Anterior cingulate cortex (tissue), 58 donors: Measurements from ENCODE around the gene SLC2A4.

Experiments used
- DNase-seq, 58 donors: peaks; one replicate each; lab custom pipeline; 2025; lab: John Stamatoyannopoulos, UW

Gene SLC2A4

GRCh38 chr17:7295230-7296180, 14.0 kb downstream of the SLC2A4 start:
- DNase-seq = no peak

- peak in 54 of 58 donors; percentile 28 to 81 (median 57) for DNase-seq
These were observed 14.8 kb downstream of the SLC2A4 start for GRCh38 chr17:7296189-7296861.

- no peak for DNase-seq
These were observed 22.7 kb downstream of the SLC2A4 start for GRCh38 chr17:7304179-7304578.

DNA sequence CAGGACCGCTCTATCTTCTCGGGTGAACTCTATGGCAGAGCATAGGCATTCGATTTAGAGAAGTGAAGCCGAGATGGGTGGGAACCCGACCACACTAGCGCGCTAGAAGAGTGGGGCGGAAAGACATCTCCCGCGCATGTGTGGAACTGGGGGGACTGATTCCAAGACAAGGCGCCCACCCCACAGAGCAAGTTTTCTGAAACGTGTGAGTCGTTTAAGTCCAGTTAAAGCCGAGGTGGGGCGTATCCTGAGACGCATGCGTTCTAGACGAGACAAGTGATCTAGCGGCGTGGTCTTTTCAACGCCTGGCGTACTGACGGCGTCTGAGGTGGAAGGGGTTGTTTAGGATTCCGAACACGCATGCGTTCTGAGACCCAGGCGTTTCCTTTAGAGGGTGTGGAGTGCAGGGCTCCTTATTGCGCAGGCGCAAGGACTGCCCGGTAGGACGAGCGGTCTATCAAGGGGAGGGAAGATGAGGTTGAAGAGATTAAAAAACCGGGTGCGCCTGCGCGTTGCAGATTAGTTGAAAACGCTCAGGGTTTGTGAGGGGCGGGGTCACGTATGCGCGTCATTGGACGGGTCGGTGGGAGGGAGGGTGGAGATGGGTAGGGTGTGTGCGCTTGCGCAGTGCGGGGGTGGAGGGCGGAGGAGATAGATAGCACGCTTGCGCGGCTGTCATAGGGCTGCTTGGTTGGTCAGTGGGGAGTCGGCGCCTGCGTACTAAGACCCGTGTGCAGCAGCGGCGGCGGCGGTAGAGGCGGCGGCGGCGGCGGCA, 25.6 kb downstream of the SLC2A4 start, which contains the start of gene EIF5A:
Gene EIF5A (plus strand): TSS at position 718 of the 775 bp plus-strand sequence. CDS start 2,008 bp downstream, outside the sequence.
- peak; percentile 93 to 100 (median 99) for DNase-seq

DNA sequence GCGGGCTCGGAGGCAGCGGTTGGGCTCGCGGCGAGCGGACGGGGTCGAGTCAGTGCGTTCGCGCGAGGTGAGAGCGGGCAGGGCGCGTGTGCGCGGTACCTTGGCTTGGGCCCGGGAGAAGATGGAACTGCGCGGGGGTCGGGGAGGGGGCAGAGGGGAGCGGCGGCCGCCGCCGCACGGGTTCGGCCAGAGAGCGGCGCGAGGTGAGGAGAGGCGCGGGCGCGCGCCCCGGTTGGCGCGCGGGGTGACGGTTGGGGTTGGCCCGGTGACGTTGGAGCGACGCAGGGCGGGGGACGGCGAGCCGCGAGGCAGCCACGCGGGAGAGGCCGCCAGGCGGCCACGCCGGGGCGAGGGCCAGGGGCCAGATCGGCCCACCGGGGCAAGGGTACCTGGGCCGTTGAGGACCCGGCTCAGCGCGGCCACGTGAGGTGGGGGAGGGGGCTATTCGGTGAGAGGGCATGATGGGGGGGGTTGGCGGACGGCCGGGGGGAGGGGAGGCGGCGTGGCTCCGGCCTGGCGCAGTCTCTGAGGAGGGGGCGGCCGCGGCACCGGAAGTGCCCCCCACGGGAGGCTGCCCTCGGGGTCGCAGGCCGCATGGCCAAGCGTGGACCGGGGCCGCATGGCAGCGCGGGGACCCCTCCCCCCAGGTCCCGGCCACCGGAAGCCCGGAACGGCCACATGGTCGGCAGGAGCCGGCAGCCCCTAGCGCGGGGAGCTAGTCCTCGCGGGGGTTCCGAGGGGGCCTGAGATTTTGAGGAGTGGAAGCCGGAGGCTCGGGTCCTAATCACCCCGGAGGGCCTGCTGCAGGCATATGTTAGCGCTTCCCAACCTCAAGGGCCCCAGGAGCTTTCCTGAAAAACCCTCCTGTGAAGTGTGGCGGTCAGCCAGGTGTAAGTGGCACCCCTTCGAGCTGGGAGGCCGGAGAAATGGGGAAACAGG, 26.4 kb downstream of the SLC2A4 start:
- peak in 22 of 58 donors; percentile 32 to 69 (median 52) for DNase-seq

DNA sequence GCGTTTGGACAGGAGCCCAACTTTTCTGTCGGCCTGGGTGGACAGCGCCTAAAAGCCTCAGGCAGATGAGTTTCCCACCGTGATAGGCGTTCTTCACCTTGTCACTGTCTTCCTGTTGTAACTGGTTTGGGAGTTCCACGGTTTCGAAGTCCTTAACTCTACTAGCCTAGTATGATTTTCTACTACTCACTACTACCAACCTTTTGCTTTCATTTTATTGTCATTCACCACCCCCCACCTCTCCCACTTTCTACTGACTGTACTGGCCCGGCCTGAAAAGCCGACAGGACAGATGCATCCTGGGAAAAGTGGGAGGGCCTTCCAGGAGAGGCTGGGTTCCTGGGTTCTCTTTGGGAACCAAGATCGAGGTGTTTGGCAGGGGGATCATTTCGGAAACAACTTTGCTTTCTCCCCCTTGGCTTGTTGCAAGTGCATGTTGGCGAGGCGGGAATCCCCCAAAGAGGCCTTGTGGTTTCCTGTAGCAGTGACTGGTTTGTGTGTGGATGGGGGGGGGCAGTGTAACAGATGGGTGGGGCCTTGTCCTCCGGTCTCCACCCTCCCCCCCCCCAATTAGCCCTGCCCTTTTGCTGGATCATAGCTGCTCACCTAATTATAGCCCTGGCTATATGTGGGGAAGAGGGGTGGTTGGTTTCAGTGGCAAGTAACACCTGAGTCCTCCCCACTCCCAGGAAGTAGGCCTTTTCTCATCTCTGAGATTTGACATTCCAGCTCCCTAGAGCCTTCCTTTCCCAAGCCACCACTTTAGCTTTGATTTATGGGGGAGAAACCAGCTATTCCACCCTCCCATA, 27.3 kb downstream of the SLC2A4 start:
- peak in 43 of 58 donors; percentile 5 to 62 (median 28) for DNase-seq

DNA sequence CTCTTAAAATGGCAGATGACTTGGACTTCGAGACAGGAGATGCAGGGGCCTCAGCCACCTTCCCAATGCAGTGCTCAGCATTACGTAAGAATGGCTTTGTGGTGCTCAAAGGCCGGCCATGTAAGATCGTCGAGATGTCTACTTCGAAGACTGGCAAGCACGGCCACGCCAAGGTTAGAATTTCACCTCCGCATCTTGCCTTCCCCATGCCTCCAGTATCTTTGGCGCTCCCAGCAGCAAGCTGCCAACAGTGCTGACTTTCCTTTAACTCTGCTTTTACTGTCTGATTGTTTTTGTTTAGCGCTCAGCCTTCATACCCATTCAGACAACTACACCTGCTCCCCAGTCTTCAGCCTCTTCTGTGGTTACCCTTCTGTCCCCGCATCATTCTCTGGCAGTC, 28.1 kb downstream of the SLC2A4 start:
- DNase-seq = no peak

- DNase-seq = no peak
These were observed 29.7 kb downstream of the SLC2A4 start for GRCh38 chr17:7311110-7311705.

GRCh38 chr17:7312432-7313087, 31.0 kb downstream of the SLC2A4 start:
- no peak for DNase-seq

- DNase-seq = no peak
These were observed 31.8 kb downstream of the SLC2A4 start for GRCh38 chr17:7313088-7313889.

GRCh38 chr17:7313890-7314718, 32.6 kb downstream of the SLC2A4 start:
- no peak for DNase-seq

DNA sequence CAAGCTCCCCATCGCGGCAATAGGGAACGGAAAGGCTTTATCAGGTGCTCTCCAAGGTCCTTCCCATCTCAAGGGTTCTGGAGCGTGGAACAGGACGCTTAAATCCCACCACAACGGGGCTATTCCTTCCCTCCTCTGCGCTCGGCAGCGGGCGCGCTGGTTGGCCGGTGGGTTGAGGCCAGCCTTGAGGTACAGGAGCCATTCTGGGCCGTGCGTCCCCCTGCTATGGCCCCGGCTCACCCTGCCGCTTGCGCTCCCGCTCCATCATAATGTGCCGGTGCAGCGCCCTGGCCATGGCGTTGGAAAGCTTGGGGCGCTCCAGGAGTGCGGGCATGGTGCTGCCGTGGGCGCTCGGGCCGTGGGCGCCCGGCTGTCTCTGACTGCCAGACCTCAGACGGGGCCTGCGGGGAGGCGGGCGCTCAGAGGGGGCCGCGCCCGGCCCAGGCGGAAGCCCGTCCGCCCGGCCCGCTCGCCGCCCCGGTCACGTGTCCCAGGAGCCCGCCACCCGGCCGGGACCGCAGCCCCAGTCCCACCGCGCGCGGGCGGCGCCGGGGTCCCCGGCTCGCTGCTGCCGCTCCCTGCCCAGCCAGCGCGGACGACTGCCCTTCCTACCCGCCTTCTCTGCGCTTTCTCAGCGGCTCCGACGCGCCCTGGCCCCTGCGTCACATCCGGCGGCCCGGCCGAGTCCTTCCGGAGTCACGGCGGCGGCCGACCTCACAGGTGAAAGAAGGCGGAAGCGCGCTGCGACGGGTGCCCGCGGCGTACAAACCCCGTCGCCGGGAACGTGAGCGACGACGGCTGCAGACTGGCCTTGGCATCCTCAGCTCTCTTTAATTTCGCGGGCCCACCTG, 33.4 kb downstream of the SLC2A4 start, which contains the start of gene GPS2:
Gene GPS2 (minus strand): TSS at position 642 of the 851 bp plus-strand sequence. CDS start 308 bp downstream, at position 334.
- DNase-seq = peak; percentile 38 to 94 (median 86)

GRCh38 chr17:7315570-7316235, 34.2 kb downstream of the SLC2A4 start:
- peak in 14 of 58 donors; percentile 11 to 40 (median 16) for DNase-seq

DNA sequence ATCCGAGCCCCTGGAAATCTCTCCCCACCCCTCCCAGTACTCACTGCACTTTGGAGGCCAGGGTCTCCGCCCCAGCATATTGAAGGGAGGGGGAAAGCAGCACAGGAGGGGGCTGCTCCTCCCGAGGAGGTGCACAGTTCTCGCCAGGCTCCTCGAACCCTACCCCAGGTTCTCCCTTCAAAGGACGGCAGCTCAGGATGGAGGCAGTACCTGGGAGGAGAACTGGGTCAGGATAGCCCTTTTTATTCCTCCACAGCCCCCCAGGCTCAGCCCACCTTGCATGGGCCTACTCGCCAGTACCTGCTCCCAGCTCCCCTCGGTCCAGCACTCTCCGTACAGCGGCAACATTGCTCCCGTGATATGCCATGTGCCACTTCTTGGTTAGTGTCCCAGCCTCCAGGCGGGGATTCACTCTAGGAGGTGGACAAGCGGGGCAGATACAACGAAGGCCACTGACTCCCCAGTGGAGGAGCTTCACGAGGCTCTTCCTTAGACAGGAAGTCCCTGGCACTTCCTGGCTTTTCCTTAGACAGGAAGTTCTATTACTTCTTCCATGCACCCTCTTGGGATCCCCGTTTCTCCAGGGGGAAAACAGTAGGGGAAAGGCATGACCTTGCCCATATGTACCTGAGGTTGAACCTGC, 35.8 kb downstream of the SLC2A4 start:
- no peak for DNase-seq
